HG02588 (cell line): ENCODE results near the gene MCU.
A peak's percentile ranks its signal among the peaks of the same experiment; 100 is the strongest.
"Not testable (repeated sequence)": the region's sequence is repeated elsewhere in the genome, so short reads cannot be mapped to it uniquely, and the experiment has no call there.

Experiments used
- ATAC-seq: cut with Tn5 transposase; IDR thresholded peaks from one replicate; pipeline ENCODE4 v1.9.1; 2021; ENCODE audit warnings: mild to moderate bottlenecking, moderate library complexity; ENCODE audit not compliant: unreplicated experiment

MCU gene, protein sequence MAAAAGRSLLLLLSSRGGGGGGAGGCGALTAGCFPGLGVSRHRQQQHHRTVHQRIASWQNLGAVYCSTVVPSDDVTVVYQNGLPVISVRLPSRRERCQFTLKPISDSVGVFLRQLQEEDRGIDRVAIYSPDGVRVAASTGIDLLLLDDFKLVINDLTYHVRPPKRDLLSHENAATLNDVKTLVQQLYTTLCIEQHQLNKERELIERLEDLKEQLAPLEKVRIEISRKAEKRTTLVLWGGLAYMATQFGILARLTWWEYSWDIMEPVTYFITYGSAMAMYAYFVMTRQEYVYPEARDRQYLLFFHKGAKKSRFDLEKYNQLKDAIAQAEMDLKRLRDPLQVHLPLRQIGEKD

DNA sequence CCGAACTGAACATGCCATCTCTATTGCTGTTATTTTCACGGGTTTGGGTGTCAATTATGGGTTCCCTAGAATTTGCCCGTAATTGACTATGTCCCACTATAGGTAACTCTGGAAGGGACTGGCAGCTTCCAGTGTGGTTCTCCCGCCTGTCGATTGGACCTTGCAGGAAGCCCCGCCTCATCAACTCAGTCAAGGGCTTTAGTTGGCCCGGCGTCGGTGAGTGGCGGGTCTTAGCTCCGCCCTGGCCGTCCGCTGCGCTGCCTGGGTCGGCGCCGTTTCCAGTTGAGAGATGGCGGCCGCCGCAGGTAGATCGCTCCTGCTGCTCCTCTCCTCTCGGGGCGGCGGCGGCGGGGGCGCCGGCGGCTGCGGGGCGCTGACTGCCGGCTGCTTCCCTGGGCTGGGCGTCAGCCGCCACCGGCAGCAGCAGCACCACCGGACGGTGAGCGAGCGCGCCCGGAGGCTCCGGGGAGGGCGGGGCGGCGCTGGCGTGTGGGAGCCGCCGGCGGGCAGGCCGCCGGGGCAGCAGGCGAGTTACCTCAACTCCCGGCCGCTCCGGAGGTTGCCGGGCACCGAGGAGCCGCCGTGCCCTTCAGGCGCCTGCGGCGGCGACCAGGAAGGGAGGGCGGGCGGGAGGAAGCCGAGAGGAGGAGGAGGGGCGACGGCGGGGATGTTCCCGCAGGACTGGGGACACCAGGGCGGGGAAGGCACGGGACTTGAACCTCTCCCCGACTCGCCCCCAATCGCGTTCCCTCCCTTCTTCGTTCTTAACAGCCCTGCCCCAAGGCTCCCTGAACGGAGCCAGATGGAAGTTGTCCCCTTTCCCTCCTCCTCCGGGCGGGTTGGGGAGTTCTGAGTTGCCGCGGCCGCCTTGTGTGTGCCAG is at the start of gene MCU:
TSS of gene MCU (plus strand) at position 281 of the 881 bp plus-strand sequence. CDS start at position 290, 9 bp downstream.
- ATAC-seq, result peak; percentile 93

DNA sequence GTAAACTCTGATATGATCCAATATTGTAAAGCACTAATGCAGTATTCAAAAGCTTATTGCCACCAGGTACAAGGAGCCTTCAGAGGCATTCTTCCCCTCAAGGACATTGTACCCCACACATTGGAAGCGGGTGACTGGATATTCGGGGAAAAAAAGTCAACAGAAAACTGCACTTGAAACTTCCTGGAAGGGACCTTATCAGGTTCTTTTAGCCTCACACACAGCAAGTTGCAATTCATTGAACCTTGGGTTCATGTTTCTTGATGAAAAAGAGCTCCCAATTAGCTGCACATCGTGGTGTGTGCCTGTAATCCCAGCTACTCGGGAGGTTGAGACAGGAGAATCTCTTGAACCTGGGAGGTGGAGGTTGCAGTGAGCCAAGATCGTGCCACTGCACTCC is 49.6 kb upstream of the MCU start:
- ATAC-seq, result no peak

DNA sequence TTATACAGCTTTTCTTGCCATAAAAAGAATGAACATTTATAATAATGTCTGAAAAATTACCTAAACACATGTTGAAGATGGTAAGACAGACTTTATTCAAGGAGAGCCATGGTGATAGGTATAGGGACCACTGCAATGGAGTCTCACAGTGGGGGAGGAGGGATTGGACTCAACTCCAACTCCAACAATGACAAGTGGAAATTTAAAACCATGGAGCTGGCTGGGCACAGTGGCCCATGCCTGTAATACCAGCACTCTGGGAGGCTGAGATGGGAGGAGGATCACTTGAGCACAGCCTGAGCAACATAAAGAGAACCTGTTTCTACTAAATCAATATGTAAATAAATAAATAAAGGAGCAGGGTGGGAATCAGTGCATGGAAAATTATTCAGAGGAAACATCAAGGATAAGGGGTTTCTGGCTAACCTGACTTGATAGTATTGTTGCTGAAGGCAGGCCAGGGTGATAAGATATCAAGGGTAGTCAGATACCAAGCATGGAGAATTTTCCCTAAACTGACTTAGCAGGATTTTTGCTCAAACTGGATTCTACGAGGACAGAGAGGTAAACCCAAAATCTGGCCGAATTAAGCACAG is 46.6 kb upstream of the MCU start:
- no peak for ATAC-seq

DNA sequence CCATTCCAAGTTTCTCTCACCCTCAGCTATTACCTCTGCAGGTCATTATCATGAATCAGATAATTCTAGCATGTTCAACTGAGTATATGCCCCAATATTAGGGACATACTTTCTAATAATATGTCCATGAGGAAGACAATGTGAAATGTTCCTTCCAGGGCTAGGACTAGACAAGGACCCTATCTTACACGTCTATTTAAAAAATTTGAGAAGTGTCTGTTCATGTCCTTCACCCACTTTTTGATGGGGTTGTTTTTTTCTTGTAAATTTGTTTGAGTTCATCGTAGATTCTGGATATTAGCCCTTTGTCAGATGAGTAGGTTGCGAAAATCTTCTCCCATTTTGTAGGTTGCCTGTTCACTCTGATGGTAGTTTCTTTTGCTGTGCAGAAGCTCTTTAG is 45.0 kb upstream of the MCU start:
- ATAC-seq, result not testable (repeated sequence)

DNA sequence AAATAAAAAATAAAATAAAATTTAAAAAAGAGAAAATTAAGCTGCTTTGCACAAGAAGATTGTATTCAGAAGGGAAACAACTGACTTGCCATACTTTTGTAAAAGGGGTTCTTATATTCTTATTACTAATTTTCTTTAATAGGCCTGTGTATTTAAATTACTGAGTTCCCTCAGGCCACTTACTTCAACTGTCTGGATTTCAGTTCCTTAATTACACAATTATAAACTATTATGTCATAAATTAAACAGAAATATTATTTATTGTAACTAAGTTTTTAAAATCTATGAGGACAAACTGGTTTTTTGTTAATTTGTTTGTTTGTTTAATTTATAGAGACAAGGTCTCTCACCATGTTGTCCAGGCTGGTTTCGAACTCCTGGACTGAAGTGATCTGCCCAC is 43.6 kb upstream of the MCU start:
- ATAC-seq, result no peak

DNA sequence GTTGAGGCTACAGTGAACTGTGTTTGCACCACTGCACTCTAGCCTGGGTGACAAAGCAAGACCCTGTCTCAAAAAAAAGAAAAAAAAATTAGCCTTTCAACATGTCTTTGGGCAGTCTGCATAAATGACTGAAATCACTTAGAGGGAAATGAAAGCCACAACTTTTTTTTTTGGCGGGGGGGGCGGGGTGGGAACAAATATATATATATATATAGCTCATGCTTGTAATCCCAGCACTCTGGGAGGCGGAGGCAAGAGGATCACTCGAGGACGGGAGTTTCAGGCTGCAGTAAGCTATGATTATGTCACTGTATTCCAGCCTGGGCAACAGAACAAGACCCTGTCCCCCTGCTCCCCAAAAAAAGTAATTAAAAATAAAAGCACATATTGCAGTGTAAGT is 42.7 kb upstream of the MCU start:
- ATAC-seq, result no peak

DNA sequence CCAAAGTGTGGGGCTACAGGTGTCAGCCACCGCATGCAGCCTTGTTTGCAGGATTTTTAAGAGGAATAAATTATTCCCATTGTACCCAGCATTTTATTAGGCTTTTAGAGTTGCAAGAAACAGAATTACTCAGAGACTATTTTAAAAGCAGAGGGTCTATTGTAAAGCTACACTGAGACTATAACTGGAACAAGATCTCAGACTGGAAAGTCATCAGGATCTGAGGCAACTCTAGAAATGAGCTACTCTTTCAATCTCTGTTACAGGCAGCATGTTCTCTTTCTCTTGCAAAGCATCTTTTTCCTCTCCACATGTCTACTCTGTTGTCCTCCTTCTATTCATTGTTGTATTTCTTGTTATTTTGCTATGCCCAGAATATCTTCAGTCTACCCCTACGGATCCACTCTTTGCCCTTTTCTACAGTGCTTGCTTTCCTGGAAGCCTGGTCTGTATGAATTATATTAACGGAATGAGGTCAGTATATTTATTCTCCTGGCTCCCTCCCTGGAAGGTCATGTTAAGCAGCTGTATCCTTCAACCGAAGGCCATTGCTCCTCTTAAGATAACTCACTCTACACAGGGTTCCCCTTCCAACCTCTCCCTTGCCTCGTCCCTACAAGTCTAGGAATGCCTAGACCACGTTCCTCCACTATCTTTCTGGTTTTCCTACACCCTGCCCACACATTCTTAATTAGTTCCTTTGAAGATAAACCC is 38.4 kb upstream of the MCU start:
- ATAC-seq, result no peak

DNA sequence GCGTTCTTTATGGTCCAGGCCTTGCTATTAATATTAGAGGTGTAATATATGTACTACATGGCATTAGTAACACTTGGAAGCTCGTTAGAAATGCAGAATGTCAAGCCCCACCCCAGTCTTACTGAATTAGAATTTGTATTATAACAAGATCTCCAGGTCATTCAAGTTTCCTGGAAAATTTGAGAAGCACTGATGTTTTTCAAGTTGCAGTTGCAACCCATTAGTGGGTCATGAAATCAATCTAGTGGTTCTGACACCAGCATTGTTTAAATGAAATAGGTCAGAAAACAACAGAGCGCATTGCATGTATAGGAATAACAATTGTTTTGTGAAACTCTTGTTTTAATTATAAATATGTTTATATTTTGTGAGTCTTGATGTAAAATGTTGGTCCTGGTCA is 37.2 kb upstream of the MCU start:
- no peak for ATAC-seq

DNA sequence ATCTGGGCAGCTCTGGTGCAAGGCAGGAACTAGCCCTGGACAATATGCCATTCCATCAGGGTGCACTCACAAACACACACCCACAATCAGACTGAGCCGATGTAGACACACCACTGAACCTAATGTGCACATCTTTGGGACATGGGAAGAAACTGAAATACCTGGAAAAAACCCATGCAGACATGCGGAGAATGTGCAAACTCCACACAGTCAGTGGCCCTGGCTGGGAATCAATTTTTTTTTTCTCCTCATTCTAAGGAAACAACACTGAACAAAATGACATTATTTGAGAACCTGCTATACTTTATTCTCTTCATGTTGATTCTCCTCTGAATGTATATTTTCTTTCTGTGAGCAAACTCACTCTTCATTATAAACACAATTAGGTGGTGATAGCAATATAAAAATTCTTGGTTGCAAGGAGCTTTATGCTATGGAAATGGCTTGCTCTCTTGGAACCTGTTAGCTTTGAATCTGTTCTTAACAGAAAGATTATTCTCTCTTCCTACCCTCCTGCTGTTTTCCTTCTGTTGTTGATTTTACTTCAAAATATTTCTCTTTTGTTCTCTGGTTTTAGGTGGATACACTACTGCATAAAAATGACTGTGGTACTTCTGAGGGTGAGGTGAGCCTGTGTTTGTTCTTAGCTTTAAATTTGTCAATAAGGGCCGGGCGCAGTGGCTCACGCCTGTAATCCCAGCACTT is 33.1 kb upstream of the MCU start:
- no peak for ATAC-seq

DNA sequence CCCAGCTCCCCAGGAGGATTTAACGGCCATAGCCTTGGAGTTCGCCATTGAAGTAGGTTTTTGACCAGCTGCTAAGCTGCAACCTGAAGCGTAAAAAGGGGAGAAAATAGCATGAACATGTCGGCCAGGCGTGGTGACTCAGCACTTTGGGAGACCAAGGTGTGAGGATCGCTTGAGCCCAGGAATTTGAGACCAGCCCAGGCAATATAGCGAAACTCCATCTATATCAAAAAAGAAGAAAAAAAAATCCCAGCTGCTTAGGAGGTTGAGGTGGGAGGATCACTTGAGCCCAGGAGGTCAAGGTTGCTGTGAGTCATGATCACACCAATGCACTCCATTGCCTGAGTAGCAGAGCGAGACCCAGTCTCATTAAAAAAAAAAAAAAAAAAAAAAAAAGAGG is 32.2 kb upstream of the MCU start:
- no peak for ATAC-seq

DNA sequence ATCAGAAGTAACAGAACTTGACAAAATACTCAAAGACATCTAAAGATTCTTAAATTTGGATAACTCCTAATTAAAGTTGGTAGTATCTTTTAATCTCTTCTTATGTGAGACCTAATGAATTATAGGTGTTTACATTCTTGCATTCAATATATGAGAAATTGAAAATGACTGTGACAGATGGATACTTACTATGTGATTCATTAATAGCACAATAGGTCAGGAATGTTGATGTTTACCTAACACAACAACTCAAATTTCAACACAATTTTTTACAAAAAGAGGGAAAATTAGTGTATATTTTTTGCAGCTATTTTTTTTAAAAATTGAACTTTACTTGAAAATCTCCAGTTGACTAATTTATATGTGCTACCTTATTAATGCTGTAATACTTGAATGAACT is 31.7 kb upstream of the MCU start:
- no peak for ATAC-seq

DNA sequence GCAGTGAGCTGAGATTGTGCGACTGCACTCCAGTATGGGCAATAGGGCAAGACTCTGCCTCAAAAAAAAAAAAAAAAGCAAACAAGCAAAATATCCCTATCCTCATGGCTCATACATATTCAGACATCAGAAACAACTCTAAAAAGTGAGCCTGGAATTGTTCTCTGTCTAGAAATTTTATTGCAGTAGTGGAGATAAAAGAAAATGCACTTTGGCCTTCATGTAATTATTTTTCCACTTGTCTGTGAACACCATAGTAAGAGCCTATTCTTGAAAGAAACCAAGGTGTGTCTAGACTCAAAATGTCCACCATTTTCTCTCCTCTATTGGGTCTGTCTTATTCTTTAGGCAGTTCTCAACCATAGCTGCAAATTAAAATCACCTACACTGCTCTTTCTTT is 30.5 kb upstream of the MCU start:
- ATAC-seq, result no peak

DNA sequence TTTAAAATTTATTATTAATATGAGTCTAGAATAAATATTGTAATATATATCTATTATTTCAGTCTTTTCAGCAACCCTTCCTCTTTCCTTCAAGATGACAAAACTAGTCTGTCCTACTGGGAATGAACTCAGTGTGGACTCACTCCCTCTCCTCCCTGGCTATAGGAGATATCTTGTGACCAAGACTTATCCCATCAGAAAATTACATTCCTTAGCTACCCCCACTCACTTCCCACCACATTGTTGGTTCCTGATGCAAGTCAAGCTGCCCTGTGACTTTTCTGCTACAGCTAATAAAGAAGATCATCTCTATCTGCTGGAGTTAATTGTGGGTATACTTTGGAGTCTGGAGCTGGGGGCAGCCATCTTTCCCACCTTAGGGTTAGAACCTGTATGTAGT is 28.0 kb upstream of the MCU start:
- no peak for ATAC-seq

DNA sequence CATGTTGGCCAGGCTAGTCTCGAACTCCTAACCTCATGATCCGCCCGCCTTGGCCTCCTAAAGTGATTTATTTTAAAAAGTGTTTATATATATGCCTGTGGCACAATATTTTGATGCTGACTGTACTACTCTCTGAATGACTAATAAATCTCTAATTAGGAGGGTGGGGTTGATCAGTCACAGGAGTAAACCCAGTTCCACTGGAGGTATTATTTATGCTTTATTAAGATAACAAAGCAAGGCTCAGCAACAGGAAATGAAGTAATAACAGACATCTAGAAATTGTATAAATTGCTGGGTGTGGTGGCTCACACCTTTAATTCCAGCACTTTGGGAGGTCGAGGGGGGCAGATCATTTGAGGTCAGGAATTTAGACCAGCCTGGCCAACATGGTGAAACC is 26.0 kb upstream of the MCU start:
- no peak for ATAC-seq

DNA sequence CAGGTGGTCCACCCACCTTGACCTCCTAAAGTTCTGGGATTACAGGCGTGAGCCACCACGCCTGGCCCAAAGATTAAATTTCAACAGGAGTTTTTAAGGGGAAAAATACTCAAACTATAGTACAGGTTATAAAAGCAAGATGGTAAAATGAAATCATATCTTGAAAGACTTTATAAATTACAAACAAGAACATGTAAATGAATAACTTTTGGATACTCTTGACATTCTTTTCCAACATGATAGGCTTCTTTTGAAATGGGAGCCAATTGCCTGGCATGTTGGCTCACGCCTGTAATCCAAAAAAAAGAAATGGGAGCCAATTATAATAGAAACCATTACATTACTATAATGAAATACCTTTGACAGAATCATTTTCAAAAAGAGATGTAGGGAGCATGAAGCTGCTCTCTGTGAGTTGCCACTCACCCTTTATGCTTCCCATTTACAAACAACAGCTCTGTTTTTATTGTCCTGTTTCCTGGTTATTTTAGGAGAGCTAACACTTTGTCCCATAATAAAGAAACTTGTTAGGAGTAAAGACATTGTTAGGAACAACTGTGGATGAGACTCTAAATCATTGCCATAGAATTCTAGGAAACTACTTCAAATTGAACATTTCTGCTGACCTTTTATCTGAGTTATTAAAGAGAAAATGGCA is 24.6 kb upstream of the MCU start:
- no peak for ATAC-seq

DNA sequence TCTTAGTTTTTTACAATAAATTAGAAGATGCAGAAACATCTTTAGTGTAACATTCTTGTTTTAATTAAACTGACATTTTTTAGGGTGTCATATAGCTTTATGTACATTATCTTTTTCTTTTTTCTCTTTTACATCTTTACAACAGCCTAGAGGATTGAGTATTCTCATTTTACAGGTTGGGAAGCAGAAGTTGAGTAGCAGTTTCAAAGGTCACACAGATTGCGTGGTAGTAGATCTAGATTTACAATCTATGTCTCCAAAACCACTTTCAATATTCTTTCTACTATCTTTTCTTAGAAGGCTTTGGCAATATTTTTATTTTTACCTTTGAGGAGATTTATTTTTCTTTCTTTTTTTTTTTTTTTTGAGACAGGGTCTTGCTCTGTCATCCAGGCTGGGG is 18.7 kb upstream of the MCU start:
- no peak for ATAC-seq

DNA sequence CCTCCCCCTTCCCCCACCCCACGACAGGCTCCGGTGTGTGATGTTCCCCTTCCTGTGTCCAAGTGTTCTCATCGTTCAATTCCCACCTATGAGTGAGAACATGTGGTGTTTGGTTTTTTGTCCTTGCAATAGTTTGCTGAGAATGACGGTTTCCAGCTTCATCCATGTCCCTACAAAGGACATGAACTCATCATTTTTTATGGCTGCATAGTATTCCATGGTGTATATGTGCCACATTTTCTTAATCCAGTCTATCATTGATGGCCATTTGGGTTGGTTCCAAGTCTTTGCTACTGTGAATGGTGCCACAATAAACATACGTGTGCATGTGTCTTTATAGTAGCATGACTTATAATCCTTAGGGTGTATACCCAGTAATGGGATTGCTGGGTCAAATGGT is 17.8 kb upstream of the MCU start:
- not testable (repeated sequence) for ATAC-seq

DNA sequence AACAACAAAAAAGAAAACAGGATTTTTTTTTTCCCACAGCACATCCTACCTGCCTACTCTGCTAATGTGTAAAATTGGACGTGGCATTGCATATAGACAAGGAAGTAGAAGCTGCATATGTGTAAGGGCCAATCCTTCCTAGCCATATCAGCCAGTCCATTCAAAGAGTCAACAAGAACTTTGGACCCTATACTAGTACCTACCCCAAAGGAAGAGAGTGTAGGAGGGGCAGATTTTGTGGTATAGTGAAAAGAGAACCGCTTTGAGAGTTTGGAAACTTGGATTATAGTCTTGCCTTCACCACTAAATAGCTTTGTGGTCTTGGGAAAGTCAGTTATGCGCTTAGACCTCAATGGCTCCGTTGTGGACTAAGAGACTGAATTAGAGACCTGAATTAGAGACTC is 12.1 kb upstream of the MCU start:
- no peak for ATAC-seq

DNA sequence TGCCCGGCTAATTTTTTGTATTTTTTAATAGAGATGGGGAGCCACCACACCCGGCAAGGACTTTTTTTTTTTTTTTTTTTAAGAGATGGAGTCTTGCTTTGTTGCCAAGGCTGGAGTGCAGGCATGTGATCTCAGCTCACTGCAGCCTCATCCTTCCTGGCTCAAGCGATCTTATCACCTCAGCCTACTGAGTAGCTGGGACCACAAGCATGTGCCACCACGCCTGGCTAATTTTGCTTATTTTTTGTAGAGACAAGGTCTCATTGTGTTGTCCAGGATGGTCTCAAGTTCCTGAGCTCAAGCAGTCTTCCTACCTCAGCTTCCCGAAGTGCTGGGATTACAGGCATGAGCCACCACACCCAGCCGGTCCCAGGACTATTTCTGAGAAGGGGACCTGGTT is 9.3 kb upstream of the MCU start:
- no peak for ATAC-seq

DNA sequence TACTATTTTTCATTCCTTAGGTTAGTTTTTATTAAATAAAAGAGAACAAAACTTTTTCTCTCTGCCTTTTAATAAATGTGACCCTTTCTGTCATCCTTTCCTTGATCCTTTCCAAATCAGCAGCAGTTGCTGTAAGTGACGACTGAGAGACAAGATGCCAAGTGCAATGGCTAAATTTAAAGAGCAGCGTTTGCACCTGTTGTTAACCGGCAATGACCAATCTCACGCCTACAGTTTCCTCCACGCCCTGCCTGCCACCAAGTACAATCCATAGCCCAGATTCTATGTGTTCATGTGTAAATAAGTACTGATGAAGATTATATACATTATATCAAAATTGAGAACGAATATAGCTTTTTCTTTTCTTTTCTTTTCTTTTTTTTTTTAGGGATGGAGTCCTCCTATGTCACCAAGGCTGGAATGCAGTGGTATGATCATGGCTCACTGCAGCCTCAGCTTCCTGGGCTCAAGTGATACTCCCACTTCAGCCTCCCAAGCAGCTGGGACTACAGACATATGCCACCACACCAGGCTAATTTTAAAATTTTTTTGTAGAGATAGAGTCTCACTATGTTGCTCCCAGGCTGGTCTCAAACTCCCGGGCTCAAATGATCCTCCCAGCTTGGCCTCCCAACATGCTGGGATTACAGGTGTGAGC is 6.5 kb upstream of the MCU start:
- no peak for ATAC-seq
